Keratinocyte (primary cell): Measurements from ENCODE around the gene TACC2. TPM values are rescaled to one million over a fixed set of nuclear protein-coding genes. Genes with fewer than 3 reads are reported as not detected.

Experiments
- DNase-seq: peaks from one replicate; pipeline ENCODE4 v3.0.0-alpha.2; 2011; ENCODE audit warnings: low read depth, missing footprints, low spot score
- FAIRE-seq: peaks from 2 replicates; lab custom pipeline; 2011; peaks lifted over from hg19 to GRCh38; lab: Jason Lieb, UNC
- H2AFZ ChIP-seq: 2 replicates; pipeline ENCODE4 v1.6.0; 2012; ENCODE audit warnings: low read length, control low read depth, inconsistent platforms; ENCODE audit not compliant: control insufficient read depth
- H3K27ac ChIP-seq: 2 replicates; pipeline ENCODE4 v1.5.1; 2011; ENCODE audit warnings: low read length; ENCODE audit not compliant: control insufficient read depth, insufficient read depth
- H3K27me3 ChIP-seq: 3 replicates; pipeline ENCODE4 v1.6.0; 2011; ENCODE audit warnings: low read length; ENCODE audit not compliant: control insufficient read depth, insufficient read depth; ENCODE audit errors: extremely low read depth
- H3K36me3 ChIP-seq, 2 experiments: 2 replicates in 1 of 2; 3 replicates in 1 of 2; pipeline ENCODE4 v1.5.1; 2011; ENCODE audit warnings: low read length in 2 of 2, mild to moderate bottlenecking in 1 of 2; ENCODE audit not compliant: control insufficient read depth in 2 of 2, insufficient read depth in 2 of 2; ENCODE audit errors: extremely low read depth in 1 of 2
- H3K4me1 ChIP-seq: 3 replicates; pipeline ENCODE4 v1.5.1; 2011; ENCODE audit warnings: low read length; ENCODE audit not compliant: control insufficient read depth, insufficient read depth; ENCODE audit errors: extremely low read depth
- H3K4me2 ChIP-seq: 3 replicates; pipeline ENCODE4 v1.6.0; 2011; ENCODE audit warnings: low read depth, low read length; ENCODE audit not compliant: control insufficient read depth, insufficient read depth; ENCODE audit errors: extremely low read depth
- H3K4me3 ChIP-seq, 3 experiments: fragments of 200-600 bp in 1 of 3; sonication (generic) in 1 of 3; 2 replicates in 2 of 3; 3 replicates in 1 of 3; pipeline ENCODE4 v1.5.1; 2011 to 2016; ENCODE audit warnings: low read length in 3 of 3, mild to moderate bottlenecking in 3 of 3, control low read depth in 2 of 3, inconsistent platforms in 1 of 3, low read depth in 1 of 3, mixed read lengths in 1 of 3, mixed run types in 1 of 3, moderate library complexity in 1 of 3; ENCODE audit not compliant: control insufficient read depth in 2 of 3, insufficient read depth in 2 of 3; ENCODE audit errors: extremely low read depth in 1 of 3
- H3K79me2 ChIP-seq: 2 replicates; pipeline ENCODE4 v1.6.0; 2012; ENCODE audit warnings: low read length; ENCODE audit not compliant: control insufficient read depth, insufficient read depth
- H3K9ac ChIP-seq: 3 replicates; pipeline ENCODE4 v1.6.0; 2011; ENCODE audit warnings: low read length; ENCODE audit not compliant: control insufficient read depth, insufficient read depth; ENCODE audit errors: extremely low read depth
- H3K9me1 ChIP-seq: 3 replicates; pipeline ENCODE4 v1.6.0; 2011; ENCODE audit warnings: low read length; ENCODE audit not compliant: control insufficient read depth, insufficient read depth; ENCODE audit errors: extremely low read depth
- H3K9me3 ChIP-seq: 2 replicates; pipeline ENCODE4 v1.5.1; 2012; ENCODE audit warnings: low read depth, low read length; ENCODE audit not compliant: control insufficient read depth
- H4K20me1 ChIP-seq: 3 replicates; pipeline ENCODE4 v1.6.0; 2011; ENCODE audit warnings: low read length; ENCODE audit not compliant: control insufficient read depth, insufficient read depth; ENCODE audit errors: extremely low read depth
- CTCF ChIP-seq, 3 experiments: IDR thresholded peaks in 1 of 3; conservative IDR thresholded peaks in 1 of 3; optimal IDR thresholded peaks in 1 of 3; 2 replicates in 2 of 3; 3 replicates in 1 of 3; pipeline versions ENCODE3 to v1.5.1; 2011; ENCODE audit warnings: low read length in 3 of 3, mild to moderate bottlenecking in 3 of 3, moderate library complexity in 2 of 3, control low read depth in 1 of 3, inconsistent platforms in 1 of 3; ENCODE audit not compliant: insufficient read depth in 2 of 3; ENCODE audit errors: extremely low read depth in 1 of 3
- EZH2 ChIP-seq: IDR thresholded peaks from one replicate; pipeline ENCODE4 v1.6.1; 2012; ENCODE audit warnings: inconsistent platforms, mild to moderate bottlenecking, low read length, moderate library complexity
- dilution Hi-C: fragments of 300-500 bp; cut with MboI; formaldehyde crosslinking; loops from one replicate; pipeline ENCODE4 v1.7.0; 2020; ENCODE audit warnings: low sequenced_read_pairs; ENCODE audit not compliant: extremely low pct_ligation_motif_present
- polyA plus RNA-seq, 5 experiments: library from polyadenylated mRNA; depleted of rRNA in 3 of 5; stranded (reverse) in 3 of 5; stranded (forward) in 1 of 5; unstranded in 1 of 5; fragments of >200 nt; gene quantifications; 1 replicate in 1 of 5; 2 replicates in 3 of 5; 3 replicates in 1 of 5; pipeline versions ENCODE4 v1.2.1 to v1.2.3, GENCODE V29; 2011 to 2012; ENCODE audit warnings: missing spikeins in 2 of 5, low read depth in 1 of 5, low replicate concordance in 1 of 5

The TACC2 gene
- polyA plus RNA-seq, 1 donor (not counting 4 experiments of a cell fraction or from before 2014, with no cell fraction given) = 12.8 TPM

- Histone ChIP-seq H4K20me1 (no peaks in the 10 kb centered on the region), H3K9ac (no peak overlapping the region), H3K9me3 (no peaks in the 10 kb centered on the region), H3K27ac (no peak overlapping the region), H3K79me2 (no peaks in the 10 kb centered on the region), H3K36me3 (no peaks in the 10 kb centered on the region), H3K27me3 (peaks cover 11% of the 10 kb centered on the region), H3K4me3 (no peak overlapping the region), H2AFZ (no peak overlapping the region), H3K4me2 (no peak overlapping the region), H3K9me1 (no peaks in the 10 kb centered on the region), H3K4me1 (no peaks in the 10 kb centered on the region)
- TF ChIP-seq EZH2 (no peak), CTCF (optimal IDR thresholded peaks at IDR 0.05 in 1 of 3, IDR thresholded peaks at IDR 0.05 in 1 of 3, conservative IDR thresholded peaks at IDR 0.05 in 1 of 3; ENCODE audit: extremely low read depth in 1 of 3, insufficient read depth in 2 of 3, low read length in 3 of 3) (no peak)
- dilution Hi-C loops = no loop called here
- FAIRE-seq (no peak), DNase-seq (no peak)
Measured at GRCh38 chr10:122042836-122043235, 53.9 kb downstream of the TACC2 start.

GRCh38 chr10:122044045-122044661, 55.2 kb downstream of the TACC2 start:
- Histone ChIP-seq H3K4me1 (no peaks in the 10 kb centered on the region), H3K27ac (no peak overlapping the region), H2AFZ (no peak overlapping the region), H3K4me2 (no peak overlapping the region), H3K4me3 (no peak overlapping the region), H4K20me1 (no peaks in the 10 kb centered on the region), H3K27me3 (peaks cover 11% of the 10 kb centered on the region), H3K36me3 (no peaks in the 10 kb centered on the region), H3K9me1 (no peaks in the 10 kb centered on the region), H3K9me3 (no peaks in the 10 kb centered on the region), H3K79me2 (no peaks in the 10 kb centered on the region), H3K9ac (no peak overlapping the region)
- TF ChIP-seq CTCF (optimal IDR thresholded peaks at IDR 0.05 in 1 of 3, IDR thresholded peaks at IDR 0.05 in 1 of 3, conservative IDR thresholded peaks at IDR 0.05 in 1 of 3; ENCODE audit: extremely low read depth in 1 of 3, insufficient read depth in 2 of 3, low read length in 3 of 3) (no peak), EZH2 (no peak)
- FAIRE-seq (no peak), DNase-seq (no peak)
- dilution Hi-C loops = no loop called here
